GM21390 (cell line): ENCODE data around the gene RIPK3.
"Not testable (repeated sequence)": the region's sequence is repeated elsewhere in the genome, so short reads cannot be mapped to it uniquely, and the experiment has no call there.

Source experiments
- ATAC-seq: cut with Tn5 transposase; IDR thresholded peaks from one replicate; pipeline ENCODE4 v1.9.1; 2021; ENCODE audit not compliant: unreplicated experiment

RIPK3 gene

DNA sequence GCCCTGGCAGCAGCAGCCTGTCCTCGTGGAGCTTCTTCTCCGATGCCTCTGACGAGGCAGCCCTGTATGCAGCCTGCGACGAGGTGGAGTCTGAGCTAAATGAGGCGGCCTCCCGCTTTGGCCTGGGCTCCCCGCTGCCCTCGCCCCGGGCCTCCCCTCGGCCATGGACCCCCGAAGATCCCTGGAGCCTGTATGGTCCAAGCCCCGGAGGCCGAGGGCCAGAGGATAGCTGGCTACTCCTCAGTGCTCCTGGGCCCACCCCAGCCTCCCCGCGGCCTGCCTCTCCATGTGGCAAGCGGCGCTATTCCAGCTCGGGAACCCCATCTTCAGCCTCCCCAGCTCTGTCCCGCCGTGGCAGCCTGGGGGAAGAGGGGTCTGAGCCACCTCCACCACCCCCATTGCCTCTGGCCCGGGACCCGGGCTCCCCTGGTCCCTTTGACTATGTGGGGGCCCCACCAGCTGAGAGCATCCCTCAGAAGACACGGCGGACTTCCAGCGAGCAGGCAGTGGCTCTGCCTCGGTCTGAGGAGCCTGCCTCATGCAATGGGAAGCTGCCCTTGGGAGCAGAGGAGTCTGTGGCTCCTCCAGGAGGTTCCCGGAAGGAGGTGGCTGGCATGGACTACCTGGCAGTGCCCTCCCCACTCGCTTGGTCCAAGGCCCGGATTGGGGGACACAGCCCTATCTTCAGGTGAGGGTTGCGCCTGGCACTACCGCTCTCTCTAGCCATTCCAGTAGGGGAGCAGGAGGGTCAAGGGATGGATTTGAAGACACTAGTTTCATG, 30.3 kb upstream of the RIPK3 start:
- no peak for ATAC-seq

DNA sequence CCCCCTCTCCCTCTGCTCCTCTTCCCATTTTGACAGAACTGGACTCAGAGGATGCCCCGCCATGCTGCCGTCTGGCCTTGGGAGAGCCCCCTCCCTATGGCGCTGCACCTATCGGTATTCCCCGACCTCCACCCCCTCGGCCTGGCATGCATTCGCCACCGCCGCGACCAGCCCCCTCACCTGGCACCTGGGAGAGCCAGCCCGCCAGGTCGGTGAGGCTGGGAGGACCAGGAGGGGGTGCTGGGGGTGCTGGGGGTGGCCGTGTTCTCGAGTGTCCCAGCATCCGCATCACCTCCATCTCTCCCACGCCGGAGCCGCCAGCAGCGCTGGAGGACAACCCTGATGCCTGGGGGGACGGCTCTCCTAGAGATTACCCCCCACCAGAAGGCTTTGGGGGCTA, 29.7 kb upstream of the RIPK3 start:
- no peak for ATAC-seq

DNA sequence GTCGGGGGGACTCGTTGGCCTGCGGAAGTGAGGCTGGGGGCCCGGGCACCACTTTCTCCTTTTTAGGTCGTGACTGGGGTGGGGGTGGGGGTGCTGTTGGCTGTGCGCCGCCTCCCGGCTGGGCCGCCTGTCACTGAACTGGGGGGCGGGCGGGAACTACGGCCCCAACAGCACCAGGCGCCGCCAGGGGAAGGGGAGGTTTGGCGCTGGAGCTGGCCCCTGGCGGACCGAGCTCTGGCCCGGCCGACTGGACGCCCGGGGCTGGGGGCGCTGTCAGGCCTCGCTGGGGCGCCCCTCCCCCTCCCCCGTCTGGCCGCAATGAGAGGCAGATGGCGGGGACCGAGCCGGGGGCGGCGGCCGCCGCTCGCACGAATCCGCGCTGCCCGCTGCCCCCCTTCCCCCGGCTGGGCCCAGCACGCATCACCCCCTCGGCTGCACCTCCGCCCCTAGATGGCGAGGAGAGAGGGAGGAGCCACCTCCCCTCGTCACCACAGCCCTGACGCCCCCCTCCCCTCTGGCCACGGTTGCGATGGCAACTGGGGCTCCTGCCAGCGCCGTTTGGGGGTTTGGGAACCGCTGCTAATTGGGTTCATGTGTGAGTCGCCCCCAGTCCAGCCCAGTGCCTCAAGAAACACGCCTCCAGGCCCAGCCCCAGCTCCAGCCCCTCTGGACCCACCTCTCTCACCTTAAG, 28.9 kb upstream of the RIPK3 start:
- no peak for ATAC-seq

DNA sequence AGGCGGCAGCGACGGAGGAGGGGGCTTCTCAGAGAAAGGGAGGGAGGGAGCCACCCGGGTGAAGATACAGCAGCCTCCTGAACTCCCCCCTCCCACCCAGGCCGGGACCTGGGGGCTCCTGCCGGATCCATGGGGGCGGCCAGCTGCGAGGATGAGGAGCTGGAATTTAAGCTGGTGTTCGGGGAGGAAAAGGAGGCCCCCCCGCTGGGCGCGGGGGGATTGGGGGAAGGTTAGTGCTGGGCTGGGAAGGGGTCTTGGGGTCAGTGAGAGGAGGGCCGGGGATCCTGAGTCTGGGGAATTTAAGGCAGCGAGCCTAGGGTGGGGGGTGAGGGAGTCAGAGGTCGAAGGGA, 28.4 kb upstream of the RIPK3 start:
- ATAC-seq: no peak

DNA sequence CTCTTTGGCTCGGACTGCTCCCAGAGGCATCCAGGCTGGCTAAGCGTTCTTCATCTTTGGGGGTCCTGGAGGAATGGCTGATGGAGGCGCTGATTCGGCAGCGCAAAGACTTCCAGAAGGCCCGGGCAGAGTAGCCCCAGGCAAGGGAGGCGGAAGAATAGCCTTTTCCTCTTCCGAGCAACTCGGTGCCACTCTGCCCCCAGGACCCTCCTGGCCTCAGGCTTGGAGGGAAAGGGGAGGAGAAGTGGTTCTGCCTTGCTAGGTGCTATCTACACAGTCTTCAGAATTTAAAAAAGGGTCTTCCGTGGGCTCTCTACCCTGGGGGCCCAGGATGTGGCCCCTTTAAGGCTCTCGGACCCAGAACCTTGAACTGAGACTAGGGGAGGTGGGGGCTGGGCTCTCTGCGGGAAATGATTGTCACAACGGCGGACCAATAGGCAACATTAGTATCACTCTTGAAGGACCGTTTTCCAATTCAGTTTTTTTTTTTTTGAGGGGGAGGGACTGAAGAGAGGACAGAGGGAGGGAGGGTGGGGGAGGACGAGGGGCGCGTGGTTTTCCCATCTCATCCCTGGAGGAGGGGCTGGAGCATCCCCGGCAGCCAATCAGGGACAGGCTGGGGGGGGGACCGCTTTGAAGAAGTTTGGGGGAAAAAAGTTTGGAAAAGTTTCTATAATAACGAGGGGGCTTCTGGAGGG, 27.9 kb upstream of the RIPK3 start, which contains the start of gene NFATC4:
TSS of gene NFATC4 (plus strand) at position 671 of the 698 bp plus-strand sequence. CDS start 157 bp downstream, outside the sequence.
- peak; percentile 16 for ATAC-seq

DNA sequence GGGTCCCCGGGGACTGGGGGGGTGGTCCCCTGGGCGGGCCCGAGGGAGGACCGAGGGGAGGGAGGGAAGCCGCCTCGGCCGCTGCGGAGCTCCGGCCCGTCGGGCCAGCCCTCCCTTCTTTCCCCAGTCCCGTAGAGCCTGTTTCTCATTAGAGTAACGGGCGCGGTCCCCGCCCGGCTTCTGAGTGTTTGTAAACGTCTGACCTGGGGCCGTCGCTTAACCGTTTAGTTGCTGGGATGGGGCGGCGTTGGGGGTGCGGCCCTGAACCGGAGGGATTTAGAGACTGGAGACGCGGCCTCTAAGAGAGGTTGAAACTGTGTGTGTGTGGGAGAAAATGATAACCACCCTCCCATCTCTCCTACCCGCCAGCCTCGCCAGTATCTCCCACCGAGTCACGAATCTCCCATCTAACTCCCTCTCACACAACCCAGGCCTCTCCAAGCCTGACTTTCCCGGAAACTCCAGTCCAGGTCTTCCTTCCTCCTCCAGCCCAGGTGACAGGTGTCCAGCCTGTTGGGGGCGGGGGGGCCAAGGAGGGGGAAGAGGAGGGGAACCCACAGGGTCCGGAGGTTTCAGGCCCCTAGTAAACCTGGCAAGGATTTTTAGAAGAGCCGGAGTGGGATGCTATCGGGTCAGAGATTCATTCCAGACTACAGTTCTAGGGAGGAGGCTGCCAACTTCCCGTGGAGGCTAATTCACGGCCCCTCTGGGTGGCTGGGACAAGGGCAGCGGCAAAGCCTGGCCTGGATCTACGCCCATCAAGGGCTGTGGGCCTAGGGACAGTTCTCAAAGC, 27.1 kb upstream of the RIPK3 start:
- ATAC-seq: peak; percentile 60

DNA sequence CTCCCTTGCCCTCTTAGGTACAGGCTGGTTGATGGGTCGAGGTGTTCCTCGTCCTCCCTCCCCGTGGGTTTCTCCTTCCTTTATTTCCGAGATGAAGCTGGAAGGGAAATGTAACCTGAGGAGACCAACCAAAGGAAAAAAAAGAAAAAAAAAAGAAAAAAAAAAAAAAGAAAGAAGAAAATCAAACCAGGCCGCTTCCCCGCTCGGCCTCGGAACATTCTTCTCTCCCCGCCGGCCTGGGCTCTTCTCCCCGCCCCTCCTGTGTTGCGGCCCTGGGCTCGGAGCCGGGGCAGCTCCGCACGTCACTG, 26.6 kb upstream of the RIPK3 start:
- ATAC-seq: no peak

DNA sequence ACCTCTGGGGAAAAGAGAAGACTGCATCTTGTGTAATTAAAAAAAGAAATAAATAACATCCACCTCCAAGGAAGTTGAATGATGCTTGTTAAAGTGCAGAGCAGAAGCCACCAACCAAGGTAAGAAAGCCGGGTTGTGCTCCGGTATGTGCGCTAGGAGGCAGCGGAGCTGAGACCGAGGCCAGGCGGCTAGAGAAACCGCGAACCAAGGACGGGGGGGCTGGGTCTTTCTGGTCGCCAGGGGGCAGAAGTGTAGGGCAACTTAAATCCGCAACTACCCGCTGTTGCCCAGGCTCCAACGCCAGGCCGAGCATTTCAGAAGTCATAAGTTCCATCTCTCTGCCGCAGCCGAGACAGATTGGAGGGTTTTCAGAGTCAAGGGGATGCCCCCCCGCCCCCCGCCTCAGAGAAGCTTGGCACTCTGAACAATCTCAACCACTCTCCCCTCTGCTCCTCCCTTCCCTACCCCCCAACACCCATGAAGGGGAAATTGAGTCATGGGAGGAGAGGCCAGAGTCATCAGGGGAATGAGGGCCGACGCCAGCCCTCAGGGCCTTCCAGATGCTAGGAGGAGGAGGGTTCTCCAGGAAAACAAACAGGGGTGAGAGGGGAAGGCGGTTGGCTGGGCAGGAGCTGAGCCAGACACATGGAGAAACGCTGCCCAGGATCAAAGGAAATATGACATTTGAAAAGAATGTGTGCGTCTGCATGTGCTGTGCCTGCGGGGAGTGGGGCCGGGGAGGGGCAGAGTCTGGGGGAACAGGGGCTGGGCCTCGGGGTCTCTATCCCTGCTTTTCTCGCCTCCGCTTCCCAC, 26.0 kb upstream of the RIPK3 start:
- peak; percentile 41 for ATAC-seq

DNA sequence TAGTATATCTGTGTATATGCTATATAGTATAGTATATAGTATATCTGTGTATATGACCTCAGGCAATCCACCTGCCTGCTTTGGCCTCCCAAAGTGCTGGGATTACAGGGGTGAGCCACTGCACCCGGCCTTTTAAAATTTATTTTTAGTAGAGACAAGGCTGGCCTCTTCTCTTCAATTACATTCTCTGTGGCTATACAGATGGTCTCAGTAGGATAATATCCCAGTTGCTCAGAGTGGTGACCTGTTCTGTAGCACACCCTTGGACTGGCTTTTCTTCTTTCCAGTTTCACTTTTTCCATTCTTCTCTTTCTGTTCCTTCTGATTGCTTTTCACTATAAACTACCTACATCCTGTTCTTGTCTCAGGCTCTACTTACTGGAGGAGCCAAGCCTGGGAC, 25.1 kb upstream of the RIPK3 start:
- no peak for ATAC-seq

DNA sequence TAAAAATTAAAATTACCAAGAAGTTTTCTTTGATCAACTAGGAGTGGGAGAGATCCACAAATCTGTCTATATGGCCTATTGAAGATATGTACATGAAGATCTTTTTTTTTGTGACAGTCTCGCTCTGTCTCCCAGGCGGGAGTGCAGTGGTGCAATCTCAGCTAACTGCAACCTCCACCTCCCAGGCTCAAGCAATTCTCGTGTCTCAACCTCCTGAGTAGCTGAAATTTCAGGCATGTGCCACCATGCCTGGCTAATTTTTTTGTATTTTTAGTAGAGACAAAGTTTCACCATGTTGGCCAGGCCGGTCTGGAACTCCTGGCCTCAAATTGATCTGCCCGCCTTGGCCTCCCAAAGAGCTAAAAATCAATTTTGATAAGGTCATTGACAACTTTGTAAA, 23.6 kb upstream of the RIPK3 start:
- no peak for ATAC-seq

DNA sequence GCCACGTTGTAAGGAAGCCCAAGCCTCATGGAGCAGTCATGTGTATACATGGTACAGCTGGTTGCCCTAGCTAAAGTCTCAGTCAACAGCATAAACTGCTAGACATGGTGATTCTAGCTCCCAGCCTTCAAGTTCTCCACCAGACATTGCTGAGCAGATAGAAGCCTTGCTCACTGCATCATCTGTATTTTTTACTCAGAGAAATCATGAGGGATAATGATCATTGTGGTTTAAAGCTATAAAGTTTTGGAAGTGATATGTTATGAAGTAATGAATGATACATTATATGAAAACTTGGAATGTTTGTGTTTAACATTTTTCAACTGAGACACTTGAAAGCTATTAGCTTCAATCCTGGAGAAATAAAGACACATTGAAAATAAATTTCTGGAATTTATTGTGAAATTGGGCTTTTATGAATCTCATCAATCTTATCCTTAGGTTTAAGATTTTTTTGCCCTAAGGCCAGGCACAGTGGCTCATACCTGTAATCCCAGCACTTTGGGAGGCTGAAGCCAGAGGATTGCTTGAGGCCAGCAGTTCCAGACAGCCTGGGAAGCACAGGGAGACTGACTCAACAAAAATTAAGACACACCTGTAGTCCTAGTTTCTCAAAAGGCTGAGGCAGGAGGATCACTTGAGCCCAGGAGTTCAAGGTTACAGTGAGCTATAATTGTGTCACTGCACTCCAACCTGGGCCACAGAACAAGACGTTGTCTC, 22.6 kb upstream of the RIPK3 start:
- no peak for ATAC-seq

DNA sequence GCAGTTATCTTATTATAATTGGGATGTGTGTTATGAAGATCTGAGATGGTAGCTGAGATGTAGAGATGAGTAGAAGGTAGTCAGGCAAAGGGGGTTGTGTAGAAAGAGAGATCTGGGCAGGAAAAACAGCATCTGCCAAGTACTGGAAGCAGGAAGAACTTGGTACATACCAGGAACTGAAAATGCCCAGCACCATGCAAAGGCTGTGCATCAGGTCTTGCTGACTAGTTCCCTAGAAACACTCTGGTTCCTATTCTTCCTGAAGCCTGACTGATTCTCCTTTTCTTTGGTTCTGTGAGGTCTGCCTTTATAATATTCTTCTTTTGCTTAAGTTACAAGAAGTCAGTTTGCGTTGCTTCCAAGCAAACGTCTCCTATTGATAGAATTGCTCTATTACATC, 21.5 kb upstream of the RIPK3 start:
- ATAC-seq: no peak

DNA sequence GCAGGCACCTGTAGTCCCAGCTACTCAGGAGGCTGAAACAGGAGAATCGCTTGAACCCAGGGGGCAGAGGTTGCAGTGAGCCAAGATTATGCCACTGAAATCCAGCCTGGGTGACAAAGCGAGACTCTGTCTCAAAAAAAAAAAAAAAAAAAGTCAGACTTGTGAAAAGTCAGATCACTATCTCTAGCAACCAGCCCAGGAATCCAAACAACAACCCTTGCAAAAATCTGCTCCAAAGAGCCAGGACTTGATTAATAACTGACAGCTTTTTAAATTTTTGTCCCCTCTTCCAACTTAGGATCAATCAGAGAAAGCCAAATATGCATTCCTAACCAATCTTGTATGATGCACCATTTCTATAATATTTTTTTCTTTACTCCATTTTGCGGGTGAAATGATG, 20.5 kb upstream of the RIPK3 start:
- ATAC-seq: no peak

DNA sequence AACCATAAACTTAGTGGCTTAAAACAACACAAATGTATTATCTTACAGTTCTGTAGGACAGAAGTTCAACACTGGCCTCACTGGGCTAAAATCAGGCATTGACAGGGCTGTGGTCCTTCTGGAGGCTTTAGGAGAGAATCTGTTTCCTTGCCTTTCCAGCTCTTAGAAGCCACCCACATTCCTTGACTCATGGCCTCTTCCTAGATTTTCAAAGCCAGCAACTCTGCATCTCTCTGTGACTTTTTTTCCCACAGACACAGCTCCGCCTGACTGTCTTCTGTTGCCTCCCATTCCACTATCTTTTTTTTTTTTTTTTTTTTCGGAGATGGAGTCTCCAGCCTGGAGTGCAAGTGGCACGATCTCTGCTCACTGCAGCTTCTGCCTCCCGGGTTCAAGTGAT, 16.4 kb upstream of the RIPK3 start:
- ATAC-seq: no peak

DNA sequence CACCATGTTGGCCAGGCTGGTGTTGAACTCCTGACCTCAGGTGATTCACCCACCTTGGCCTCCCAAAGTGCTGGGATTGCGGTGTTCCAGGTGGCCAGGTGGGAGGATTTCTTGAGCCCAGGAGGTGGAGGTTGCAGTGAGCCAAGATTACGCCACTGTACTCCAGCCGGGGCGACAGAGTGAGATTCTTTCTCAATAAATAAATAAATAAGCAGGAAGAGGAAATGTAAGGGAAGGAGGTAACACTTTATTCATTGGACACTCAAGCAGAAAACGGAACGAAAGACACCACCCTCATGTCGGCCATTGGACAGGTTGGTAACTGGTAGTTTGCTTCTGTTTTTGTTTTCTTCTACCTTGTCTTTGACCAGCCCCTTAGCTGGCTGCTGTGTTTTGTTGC, 15.2 kb upstream of the RIPK3 start:
- no peak for ATAC-seq

DNA sequence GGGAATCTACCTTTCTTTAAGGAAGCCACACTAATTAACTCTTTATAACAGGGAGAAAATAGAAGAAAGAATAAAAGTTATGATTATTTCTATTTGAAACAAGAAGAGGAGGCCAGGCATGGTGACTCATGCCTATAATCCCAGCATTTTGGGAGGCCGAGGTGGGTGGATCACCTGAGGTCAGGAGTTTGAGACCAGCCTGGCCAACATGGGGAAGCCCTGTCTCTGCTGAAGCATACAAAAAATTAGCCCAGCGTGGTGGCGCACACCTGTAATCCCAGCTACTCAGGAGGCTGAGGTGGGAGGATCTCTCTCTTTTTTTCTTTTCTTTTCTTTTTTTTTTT, 14.7 kb upstream of the RIPK3 start:
- not testable (repeated sequence) for ATAC-seq

DNA sequence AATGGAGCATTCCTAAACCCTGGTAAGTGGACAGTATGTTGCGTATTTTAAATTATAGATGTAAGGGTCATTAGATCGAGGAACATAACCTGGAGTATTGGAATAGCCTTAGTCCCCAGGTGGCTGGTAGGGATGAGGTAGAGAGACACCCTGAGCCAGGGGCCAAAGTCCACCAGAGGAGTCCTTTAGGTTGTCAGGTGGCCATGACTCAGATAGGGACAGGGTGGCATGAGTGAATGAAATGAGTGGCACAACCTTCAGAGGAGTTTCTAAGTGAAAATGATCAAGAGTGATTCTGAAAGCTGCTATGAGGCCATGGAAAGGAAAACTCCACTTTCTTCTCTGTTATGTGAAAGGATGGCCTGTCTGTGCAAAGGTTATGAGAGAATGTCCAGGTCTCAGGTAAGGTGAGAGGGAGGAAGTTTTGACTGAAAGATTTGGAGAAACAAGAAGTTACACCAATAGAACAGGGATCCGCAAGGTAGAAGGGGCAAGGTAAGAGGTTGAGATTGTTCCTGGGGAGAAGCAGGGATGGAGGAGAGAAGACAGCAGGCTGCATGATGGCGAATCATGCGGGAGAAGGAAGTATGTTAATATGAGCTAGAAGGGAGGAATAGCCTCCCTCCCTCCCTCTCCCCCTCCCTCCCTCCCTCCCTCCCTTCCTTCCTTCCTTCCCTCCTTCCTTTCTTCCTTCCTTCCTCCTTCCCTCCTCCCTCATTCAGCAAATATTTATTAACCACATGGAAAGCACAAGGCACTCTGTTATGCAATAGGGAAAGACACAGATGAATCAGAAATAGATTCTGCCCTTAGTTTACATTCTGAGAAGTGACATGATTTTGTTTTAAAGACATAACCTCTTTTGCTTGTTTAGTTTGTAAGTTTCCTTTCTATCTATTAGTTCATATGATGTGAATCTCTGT, 14.0 kb upstream of the RIPK3 start:
- ATAC-seq: no peak

DNA sequence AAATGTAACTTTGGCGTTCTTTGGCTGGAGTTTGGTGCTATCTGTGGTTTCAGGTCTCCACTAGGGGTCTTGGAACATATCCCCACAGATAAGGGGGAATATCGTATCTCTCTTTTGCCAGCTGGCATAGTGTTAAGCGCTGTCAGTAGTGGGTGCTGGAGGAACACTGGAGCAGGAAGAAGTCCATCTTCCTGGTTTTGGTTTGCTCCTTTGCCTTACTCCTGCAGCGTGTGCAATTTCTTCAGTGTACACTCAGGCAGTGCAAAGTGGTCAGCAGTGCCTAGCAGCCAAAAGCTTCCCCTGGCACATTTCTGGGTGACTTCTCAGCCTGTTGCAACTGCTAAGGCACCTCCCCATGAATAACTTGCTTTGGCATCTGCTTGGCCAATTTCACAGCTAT, 11.7 kb upstream of the RIPK3 start:
- no peak for ATAC-seq

DNA sequence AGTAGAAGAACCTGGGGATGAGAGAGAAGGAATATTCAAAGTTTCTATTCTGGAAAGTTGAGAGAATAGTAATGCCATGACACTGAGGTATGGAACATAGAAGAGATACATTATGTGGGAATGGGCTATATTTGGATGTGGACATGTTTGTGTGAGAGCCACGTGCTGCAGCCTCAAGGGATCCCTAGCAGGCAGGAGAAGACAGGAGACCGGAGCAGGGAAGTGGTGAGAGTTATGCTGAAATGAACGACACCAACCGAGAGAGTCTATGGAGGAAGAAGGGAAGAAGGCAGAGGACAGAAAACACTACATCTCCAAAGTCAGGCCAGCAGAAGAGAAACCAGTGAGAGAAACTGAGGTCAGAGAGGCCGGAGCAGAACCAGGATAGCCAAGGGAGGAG, 10.0 kb upstream of the RIPK3 start:
- no peak for ATAC-seq
